Esophagus squamous epithelium (tissue), 4 donors: Measurements from ENCODE around the gene DCAKD.

Experiments used
- CTCF ChIP-seq, 6 experiments: fragments of 450-650 bp in 4 of 6; fragments of 200-600 bp in 2 of 6; sonication (generic) in 2 of 6; IDR thresholded peaks; one replicate each; pipeline ENCODE4 v1.5.1; 2016 to 2019; ENCODE audit warnings: antibody characterized with exemption in 6 of 6, mild to moderate bottlenecking in 4 of 6, moderate library complexity in 4 of 6
- POLR2A ChIP-seq, 4 donors: fragments of 450-650 bp; IDR thresholded peaks; one replicate each; pipeline ENCODE4 v1.6.1; 2017; ENCODE audit warnings: antibody characterized with exemption in 4 of 4, mild to moderate bottlenecking in 4 of 4, moderate library complexity in 3 of 4

- TF ChIP-seq CTCF (IDR thresholded peaks at IDR 0.05) (no peak), POLR2A (IDR thresholded peaks at IDR 0.05) (no peak)
Observed at GRCh38 chr17:45070001-45070400, 18.6 kb upstream of the DCAKD start.
